GM19238 (cell line): ENCODE data around the gene ZC3H12D.

ENCODE experiments used
- DNase-seq: peaks from one replicate; pipeline ENCODE4 v3.0.0; 2011; ENCODE audit warnings: low spot score; ENCODE audit not compliant: insufficient read length

Gene ZC3H12D

GRCh38 chr6:149414821-149415220 lies 70.0 kb downstream of the ZC3H12D start:
- no peak for DNase-seq

- DNase-seq: no peak
These were observed 70.8 kb downstream of the ZC3H12D start for GRCh38 chr6:149414009-149414408.

- DNase-seq: no peak
These were observed 74.3 kb downstream of the ZC3H12D start for GRCh38 chr6:149410557-149410956.

- DNase-seq: no peak
These were observed 75.2 kb downstream of the ZC3H12D start for GRCh38 chr6:149409617-149410016.

GRCh38 chr6:149405823-149406765 lies 78.7 kb downstream of the ZC3H12D start:
- no peak for DNase-seq

GRCh38 chr6:149403534-149403933 lies 81.3 kb downstream of the ZC3H12D start:
- DNase-seq: no peak

- DNase-seq: no peak
These were observed 84.8 kb downstream of the ZC3H12D start, which contains the start of gene SUMO4 for GRCh38 chr6:149400050-149400449. Gene SUMO4, plus strand, starts transcription at chr6:149400262. Its CDS starts 130 bp downstream, at chr6:149400392.

GRCh38 chr6:149397384-149397783 lies 87.4 kb downstream of the ZC3H12D start:
- no peak for DNase-seq
